Memory B cell (primary cell): ENCODE measurements around the gene FGGY.
A peak's percentile ranks its signal among the peaks of the same experiment; 100 is the strongest.
"Not testable (repeated sequence)": the region's sequence is repeated elsewhere in the genome, so short reads cannot be mapped to it uniquely, and the experiment has no call there.

Source experiments
- ATAC-seq: fragments of 150-1000 bp; cut with Tn5 transposase; 2 replicates; pipeline ENCODE4 v1.10.0; 2021; ENCODE audit warnings: low read depth, mild to moderate bottlenecking, moderate library complexity
- DNase-seq, 2 donors: peaks; one replicate each; pipeline ENCODE4 v3.0.0; 2022; ENCODE audit warnings: low spot score in 2 of 2
- H3K27ac Mint-ChIP-seq: one replicate; pipeline ENCODE4 v1.8.0; 2022; ENCODE audit warnings: mild to moderate bottlenecking, moderate library complexity, mixed read lengths
- H3K27me3 Mint-ChIP-seq: one replicate; pipeline ENCODE4 v1.8.0; 2022; ENCODE audit warnings: mixed read lengths
- H3K36me3 Mint-ChIP-seq: one replicate; pipeline ENCODE4 v1.8.0; 2022; ENCODE audit warnings: mild to moderate bottlenecking, mixed read lengths
- H3K4me1 Mint-ChIP-seq: one replicate; pipeline ENCODE4 v1.8.0; 2022; ENCODE audit warnings: mixed read lengths
- H3K4me3 Mint-ChIP-seq: one replicate; pipeline ENCODE4 v1.8.0; 2022; ENCODE audit warnings: mild to moderate bottlenecking, moderate library complexity, mixed read lengths
- H3K9me3 Mint-ChIP-seq: one replicate; pipeline ENCODE4 v1.8.0; 2022; ENCODE audit warnings: mixed read lengths

Gene FGGY

GRCh38 chr1:59487335-59488031, 190.6 kb downstream of the FGGY start:
- ATAC-seq (no peak), DNase-seq (no peak)
- Mint-ChIP-seq H3K4me1 (peaks cover 20% of the 10 kb centered on the region), H3K36me3 (peaks cover 6% of the 10 kb centered on the region), H3K9me3 (peaks cover 4% of the 10 kb centered on the region), H3K27ac (no peak overlapping the region), H3K4me3 (no peak overlapping the region), H3K27me3 (no peaks in the 10 kb centered on the region)

GRCh38 chr1:59492500-59492899, 195.6 kb downstream of the FGGY start:
- Mint-ChIP-seq H3K4me1 (peaks cover 3% of the 10 kb centered on the region), H3K9me3 (peaks cover 6% of the 10 kb centered on the region), H3K27me3 (no peaks in the 10 kb centered on the region), H3K27ac (no peak overlapping the region), H3K4me3 (no peak overlapping the region), H3K36me3 (peaks cover 19% of the 10 kb centered on the region)
- ATAC-seq (no peak), DNase-seq (no peak)

- DNase-seq (no peak), ATAC-seq (no peak)
- Mint-ChIP-seq H3K36me3 (peaks cover 24% of the 10 kb centered on the region), H3K4me3 (no peak overlapping the region), H3K27me3 (no peaks in the 10 kb centered on the region), H3K27ac (no peak overlapping the region), H3K9me3 (peaks cover 6% of the 10 kb centered on the region), H3K4me1 (peaks cover 6% of the 10 kb centered on the region)
Observed at GRCh38 chr1:59494145-59494833, 197.4 kb downstream of the FGGY start.

GRCh38 chr1:59496156-59496555, 199.3 kb downstream of the FGGY start:
- H3K4me3 Mint-ChIP-seq, H3K27me3 Mint-ChIP-seq, H3K27ac Mint-ChIP-seq, H3K9me3 Mint-ChIP-seq, ATAC-seq, H3K4me1 Mint-ChIP-seq, DNase-seq: not testable (repeated sequence)
- peaks cover 20% of the 10 kb centered on the region for H3K36me3 Mint-ChIP-seq

- Mint-ChIP-seq H3K9me3 (peaks cover 2% of the 10 kb centered on the region), H3K27me3 (no peaks in the 10 kb centered on the region), H3K4me3 (no peak overlapping the region), H3K36me3 (peaks cover 18% of the 10 kb centered on the region), H3K27ac (no peak overlapping the region), H3K4me1 (peaks cover 6% of the 10 kb centered on the region)
- ATAC-seq = no peak
- no peak for DNase-seq
Observed at GRCh38 chr1:59497616-59498015, 200.7 kb downstream of the FGGY start.

- no peak for ATAC-seq
- Mint-ChIP-seq H3K27ac (no peak overlapping the region), H3K9me3 (peaks cover 2% of the 10 kb centered on the region), H3K4me1 (peaks cover 6% of the 10 kb centered on the region), H3K36me3 (peaks cover 18% of the 10 kb centered on the region), H3K27me3 (no peaks in the 10 kb centered on the region), H3K4me3 (no peak overlapping the region)
- DNase-seq = no peak
Observed at GRCh38 chr1:59498640-59499039, 201.7 kb downstream of the FGGY start.

- no peak for DNase-seq
- Mint-ChIP-seq H3K36me3 (peaks cover 16% of the 10 kb centered on the region), H3K9me3 (peaks cover 2% of the 10 kb centered on the region), H3K27me3 (no peaks in the 10 kb centered on the region), H3K4me1 (peaks cover 4% of the 10 kb centered on the region), H3K4me3 (no peak overlapping the region), H3K27ac (no peak overlapping the region)
- no peak for ATAC-seq
Observed at GRCh38 chr1:59499273-59499942, 202.5 kb downstream of the FGGY start.

GRCh38 chr1:59499943-59500569, 203.2 kb downstream of the FGGY start:
- Mint-ChIP-seq H3K27me3 (no peaks in the 10 kb centered on the region), H3K36me3 (peaks cover 16% of the 10 kb centered on the region), H3K4me1 (peaks cover 4% of the 10 kb centered on the region), H3K27ac (no peak overlapping the region), H3K9me3 (peaks cover 2% of the 10 kb centered on the region), H3K4me3 (no peak overlapping the region)
- ATAC-seq (no peak), DNase-seq (no peak)

- H3K4me1 Mint-ChIP-seq = peaks cover 4% of the 10 kb centered on the region
- DNase-seq (no peak), ATAC-seq (no peak)
- H3K36me3 Mint-ChIP-seq = peaks cover 11% of the 10 kb centered on the region
- no peak overlapping the region for H3K4me3 Mint-ChIP-seq
- no peak overlapping the region for H3K27ac Mint-ChIP-seq
- H3K9me3 Mint-ChIP-seq = no peaks in the 10 kb centered on the region
- no peaks in the 10 kb centered on the region for H3K27me3 Mint-ChIP-seq
Observed at GRCh38 chr1:59500950-59501742, 204.3 kb downstream of the FGGY start.

GRCh38 chr1:59502009-59502691, 205.3 kb downstream of the FGGY start:
- Mint-ChIP-seq H3K36me3 (peaks cover 5% of the 10 kb centered on the region), H3K4me3 (no peak overlapping the region), H3K9me3 (no peaks in the 10 kb centered on the region), H3K27ac (no peak overlapping the region), H3K27me3 (no peaks in the 10 kb centered on the region), H3K4me1 (peaks cover 4% of the 10 kb centered on the region)
- ATAC-seq (no peak), DNase-seq (no peak)

GRCh38 chr1:59504276-59504675, 207.4 kb downstream of the FGGY start:
- Mint-ChIP-seq H3K4me3 (no peak overlapping the region), H3K9me3 (no peaks in the 10 kb centered on the region), H3K4me1 (peaks cover 4% of the 10 kb centered on the region), H3K36me3 (no peaks in the 10 kb centered on the region), H3K27me3 (no peaks in the 10 kb centered on the region), H3K27ac (no peak overlapping the region)
- ATAC-seq (no peak), DNase-seq (no peak)

- Mint-ChIP-seq H3K27me3 (no peaks in the 10 kb centered on the region), H3K27ac (no peak overlapping the region), H3K4me3 (no peak overlapping the region), H3K9me3 (no peaks in the 10 kb centered on the region), H3K4me1 (peaks cover 4% of the 10 kb centered on the region), H3K36me3 (no peaks in the 10 kb centered on the region)
- no peak for ATAC-seq
- DNase-seq = no peak
Observed at GRCh38 chr1:59505596-59506028, 208.7 kb downstream of the FGGY start.

- no peaks in the 10 kb centered on the region for H3K9me3 Mint-ChIP-seq
- H3K27ac Mint-ChIP-seq = no peak overlapping the region
- H3K4me3 Mint-ChIP-seq = no peak overlapping the region
- H3K27me3 Mint-ChIP-seq = no peaks in the 10 kb centered on the region
- DNase-seq (peak in 1 of 2 donors; percentile 4), ATAC-seq (peak; percentile 96)
- H3K4me1 Mint-ChIP-seq = peaks cover 4% of the 10 kb centered on the region
- no peaks in the 10 kb centered on the region for H3K36me3 Mint-ChIP-seq
Observed at GRCh38 chr1:59506952-59507351, 210.1 kb downstream of the FGGY start.
